ENCODE measurements around the gene MOGAT2. TPM values are rescaled to one million over a fixed set of nuclear protein-coding genes. Genes with fewer than 3 reads are reported as not detected.

The MOGAT2 gene
- total and polyA plus RNA-seq, 12 donors: 0.13 to 0.35 (median 0.20) TPM; not detected in 8

GRCh38 chr11:75689863-75690609 is 27.6 kb upstream of the MOGAT2 start:
- Histone ChIP-seq H3K27me3 (peaks cover 0 to 5% (median 0%) of the 10 kb centered on the region in 7 donors), H3K36me3 (no peaks in the 10 kb centered on the region), H3K27ac (no peak overlapping the region), H3K4me3 (no peak overlapping the region), H3K4me1 (no peaks in the 10 kb centered on the region), H3K9me3 (peaks cover 0 to 24% (median 0%) of the 10 kb centered on the region in 11 donors)
- 80 to 90% methylated on average over 3 of the region's 3 CpGs for WGBS, 2 donors
- intact Hi-C loops (cut with DNase I): no loop called here
- DNase-seq (no peak), ATAC-seq (no peak)
- no peak for TF ChIP-seq CTCF (IDR thresholded peaks at IDR 0.05)

GRCh38 chr11:75691804-75692203 is 25.8 kb upstream of the MOGAT2 start:
- no peak for ATAC-seq
- no peak overlapping the region for H3K4me3 ChIP-seq
- 84% methylated on average over 4 of the region's 4 CpGs for WGBS, 2 donors
- no peaks in the 10 kb centered on the region for H3K36me3 ChIP-seq
- peaks cover 0 to 5% (median 0%) of the 10 kb centered on the region in 7 donors for H3K27me3 ChIP-seq
- no peak for DNase-seq
- peaks cover 0 to 7% (median 0%) of the 10 kb centered on the region in 11 donors for H3K9me3 ChIP-seq
- no peak overlapping the region for H3K27ac ChIP-seq
- no peaks in the 10 kb centered on the region for H3K4me1 ChIP-seq
- intact Hi-C loops (cut with DNase I): no loop called here
- TF ChIP-seq CTCF (IDR thresholded peaks at IDR 0.05): no peak

- H3K9me3 ChIP-seq: peaks cover 0 to 7% (median 0%) of the 10 kb centered on the region in 11 donors
- 82 to 89% methylated on average over 4 of the region's 4 CpGs for WGBS, 2 donors
- no peak for DNase-seq
- ATAC-seq: no peak
- intact Hi-C loops (cut with DNase I): no loop called here
- no peak overlapping the region for H3K27ac ChIP-seq
- TF ChIP-seq CTCF (IDR thresholded peaks at IDR 0.05): no peak
- H3K36me3 ChIP-seq: no peaks in the 10 kb centered on the region
- H3K4me1 ChIP-seq: peaks cover 0 to 3% (median 0%) of the 10 kb centered on the region in 9 donors
- peaks cover 0 to 7% (median 0%) of the 10 kb centered on the region in 7 donors for H3K27me3 ChIP-seq
- no peak overlapping the region for H3K4me3 ChIP-seq
Observed at GRCh38 chr11:75697906-75698581, 19.6 kb upstream of the MOGAT2 start.

- ATAC-seq: peak in 7 of 8 donors; percentile 56 to 78 (median 69)
- Histone ChIP-seq H3K27me3 (peaks cover 0 to 7% (median 0%) of the 10 kb centered on the region in 7 donors), H3K36me3 (no peaks in the 10 kb centered on the region), H3K27ac (no peak overlapping the region), H3K4me1 (peaks cover 0 to 4% (median under 1%) of the 10 kb centered on the region in 9 donors), H3K4me3 (no peak overlapping the region), H3K9me3 (no peaks in the 10 kb centered on the region)
- intact Hi-C loops (cut with DNase I): loop anchor here in 4 of 10 donors (10.0 kb wide), 2 partner anchors 156 to 164 kb away; no protein-coding TSS in a partner anchor
- no peak for TF ChIP-seq CTCF (IDR thresholded peaks at IDR 0.05)
- WGBS, 2 donors: 50 to 52% methylated on average over 2 of the region's 2 CpGs
- no peak for DNase-seq
Observed at GRCh38 chr11:75700940-75701339, 16.7 kb upstream of the MOGAT2 start.

Data from heart right ventricle (tissue), 16 donors.